ENCODE data around the gene TMCO4.

Gene TMCO4

DNA sequence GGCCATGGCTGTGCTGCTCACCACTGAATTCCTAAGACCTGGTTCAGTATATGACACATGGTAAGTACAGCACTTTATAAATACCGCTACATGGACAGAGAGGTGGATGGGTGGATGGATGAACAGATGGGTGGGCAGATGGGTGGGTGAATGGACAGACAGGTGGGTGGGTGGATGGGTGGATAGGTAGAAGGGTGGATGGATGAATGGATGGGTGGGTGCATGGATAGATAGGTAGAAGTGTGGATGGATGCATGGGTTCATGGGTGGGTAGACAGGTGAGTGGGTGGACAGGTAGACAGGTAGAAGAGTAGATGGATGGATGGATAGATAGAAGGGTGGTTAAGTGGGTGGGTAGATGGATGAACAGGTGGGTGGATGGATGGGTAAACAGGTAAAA lies 54.8 kb downstream of the TMCO4 start:
- no peak for FAIRE-seq

DNA sequence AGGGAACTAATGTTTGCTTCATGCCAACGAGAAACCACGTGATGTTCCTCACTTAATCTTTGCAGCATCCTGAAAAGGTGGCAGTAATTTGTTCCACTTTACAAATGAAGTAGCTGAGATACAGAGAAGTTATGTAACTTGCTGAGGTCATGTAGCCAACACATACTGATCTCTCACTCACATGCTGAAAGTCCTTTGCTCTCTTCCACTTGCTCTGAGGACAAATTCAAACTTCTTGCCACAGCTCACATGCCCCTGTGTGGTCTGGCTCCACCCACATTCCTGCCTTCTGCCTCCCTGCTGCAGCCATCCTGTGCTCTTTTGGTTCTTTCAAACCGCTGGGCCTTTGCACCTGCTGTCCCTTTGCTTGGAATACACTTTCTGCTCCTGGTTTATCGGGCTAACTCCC lies 55.4 kb downstream of the TMCO4 start:
- FAIRE-seq: no peak

DNA sequence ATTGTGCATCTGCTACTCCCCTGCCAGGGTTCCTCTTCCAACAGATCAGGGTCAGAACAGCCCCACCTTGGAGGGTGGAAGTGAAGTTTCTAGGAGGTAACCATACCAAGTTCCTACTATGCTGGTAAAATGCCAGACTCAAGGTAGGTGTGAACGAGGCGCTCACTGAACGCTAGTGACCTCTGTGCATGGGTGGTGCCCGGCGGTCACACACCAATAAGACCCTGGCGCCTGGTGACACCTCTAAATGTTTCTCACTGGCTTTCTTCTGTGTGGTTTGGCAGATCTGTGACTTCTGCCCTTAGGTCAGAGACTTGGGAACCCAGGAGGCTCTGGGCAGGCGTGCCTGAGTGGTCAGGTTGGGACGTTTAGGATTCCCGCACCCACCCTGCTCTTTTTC lies 55.9 kb downstream of the TMCO4 start:
- FAIRE-seq: no peak

DNA sequence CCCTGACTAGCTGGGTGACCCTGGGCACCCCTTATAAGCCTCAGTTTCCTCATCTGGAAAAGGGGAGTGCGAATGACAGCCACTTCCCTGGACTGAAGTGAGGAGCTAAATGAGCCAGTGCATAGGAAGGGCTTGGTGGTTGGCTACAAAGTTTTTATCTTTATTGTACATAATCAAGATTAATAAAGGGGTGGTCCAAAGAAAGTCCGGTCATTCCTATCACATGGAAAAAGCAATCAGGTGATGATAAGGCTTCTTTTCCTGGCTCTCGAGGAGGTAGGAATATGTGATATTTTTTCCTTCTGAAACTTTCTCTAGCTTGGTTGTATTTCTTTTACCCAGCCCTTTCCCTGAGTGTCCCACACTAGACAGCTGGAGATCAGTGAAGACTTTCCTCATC lies 56.5 kb downstream of the TMCO4 start:
- FAIRE-seq: no peak

DNA sequence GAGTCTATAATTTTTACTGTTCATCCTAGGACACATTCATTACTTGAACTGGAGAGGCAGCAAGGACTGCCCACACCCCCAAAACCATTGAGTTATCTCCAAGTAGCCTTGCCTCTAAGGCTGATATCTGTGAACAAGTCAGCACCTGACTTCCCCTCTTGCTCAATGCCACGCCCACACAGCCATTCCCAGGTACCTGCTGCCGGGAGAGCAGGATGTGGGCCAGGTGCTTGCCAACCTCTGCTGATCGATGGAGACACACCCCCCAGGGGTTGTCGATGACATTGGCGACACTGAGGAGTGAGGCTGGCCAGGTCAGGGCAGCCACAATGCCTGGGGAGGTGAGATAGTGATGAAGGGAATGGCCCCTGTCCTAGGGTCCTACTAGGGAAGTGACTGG lies 60.1 kb downstream of the TMCO4 start:
- FAIRE-seq: no peak

DNA sequence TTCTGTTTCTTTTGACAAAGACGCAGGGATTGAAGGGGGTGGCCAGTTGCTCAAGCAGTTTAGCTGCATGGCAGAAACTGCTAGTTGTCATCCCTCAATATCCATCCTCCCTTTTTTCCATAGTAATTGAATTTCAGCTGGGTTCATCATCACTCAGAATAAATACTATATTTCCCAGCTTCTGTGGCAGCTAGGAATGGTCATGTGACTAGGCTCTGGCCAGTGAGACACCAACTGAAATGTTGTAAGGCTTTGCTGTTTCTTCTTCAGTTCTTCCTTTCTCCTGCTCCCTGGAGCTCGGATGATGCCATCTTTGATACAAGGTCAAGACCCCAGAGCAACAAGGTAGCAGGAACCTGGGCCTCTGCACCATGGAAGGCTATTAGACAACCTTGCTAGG lies 61.0 kb downstream of the TMCO4 start:
- no peak for FAIRE-seq

DNA sequence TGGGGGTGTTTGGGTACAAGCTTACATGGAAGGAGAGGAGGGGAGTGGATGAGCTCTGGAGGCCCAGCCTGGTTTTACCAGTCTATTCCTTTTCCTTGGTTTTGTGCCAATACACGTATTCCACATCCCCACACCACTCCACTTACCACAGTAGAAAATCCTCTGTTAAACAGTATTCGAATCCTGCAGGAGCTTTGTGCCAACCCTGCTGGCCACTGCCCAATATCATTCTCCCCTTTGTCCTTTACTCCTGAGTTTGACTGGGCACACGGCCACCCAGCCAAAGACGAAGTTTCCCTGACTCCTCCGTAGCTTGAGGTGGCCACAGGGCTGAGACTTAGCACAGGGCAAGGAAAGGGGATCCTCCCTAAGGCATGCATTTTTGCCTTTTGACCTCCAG lies 61.6 kb downstream of the TMCO4 start:
- FAIRE-seq: no peak

DNA sequence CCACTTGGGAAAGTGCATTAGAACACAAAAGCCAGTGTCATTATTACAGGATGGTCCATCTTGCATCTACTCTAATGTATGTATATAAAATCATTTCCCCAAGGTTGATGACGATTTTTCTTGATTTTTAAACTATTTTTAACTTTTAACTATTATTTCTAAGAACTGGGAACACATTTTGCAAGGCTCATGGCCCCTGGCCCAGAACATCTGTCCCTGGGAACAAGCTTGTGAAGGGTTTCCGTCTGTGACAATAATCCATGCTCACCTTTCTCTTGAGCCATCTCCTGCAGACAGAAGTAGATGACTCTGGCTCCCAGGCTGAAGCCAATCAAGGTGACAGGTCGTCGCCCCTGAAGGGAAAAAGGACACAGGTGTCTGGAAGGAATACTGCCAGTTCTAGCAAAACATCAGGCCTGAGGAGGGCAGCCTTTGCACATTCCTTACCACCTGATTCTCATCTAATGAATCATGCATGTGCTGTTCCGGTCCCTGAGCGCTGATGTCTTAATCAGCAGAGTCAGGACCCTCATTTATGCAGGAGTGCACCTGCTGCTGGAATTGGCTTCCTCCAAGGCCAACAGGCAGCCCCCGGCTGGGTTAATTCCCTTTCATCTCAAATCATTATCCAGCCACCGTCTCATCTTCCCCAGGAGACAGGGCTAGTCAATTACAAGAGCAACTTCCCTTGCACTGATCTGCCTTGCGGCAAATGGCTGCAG lies 62.5 kb downstream of the TMCO4 start:
- FAIRE-seq: no peak

DNA sequence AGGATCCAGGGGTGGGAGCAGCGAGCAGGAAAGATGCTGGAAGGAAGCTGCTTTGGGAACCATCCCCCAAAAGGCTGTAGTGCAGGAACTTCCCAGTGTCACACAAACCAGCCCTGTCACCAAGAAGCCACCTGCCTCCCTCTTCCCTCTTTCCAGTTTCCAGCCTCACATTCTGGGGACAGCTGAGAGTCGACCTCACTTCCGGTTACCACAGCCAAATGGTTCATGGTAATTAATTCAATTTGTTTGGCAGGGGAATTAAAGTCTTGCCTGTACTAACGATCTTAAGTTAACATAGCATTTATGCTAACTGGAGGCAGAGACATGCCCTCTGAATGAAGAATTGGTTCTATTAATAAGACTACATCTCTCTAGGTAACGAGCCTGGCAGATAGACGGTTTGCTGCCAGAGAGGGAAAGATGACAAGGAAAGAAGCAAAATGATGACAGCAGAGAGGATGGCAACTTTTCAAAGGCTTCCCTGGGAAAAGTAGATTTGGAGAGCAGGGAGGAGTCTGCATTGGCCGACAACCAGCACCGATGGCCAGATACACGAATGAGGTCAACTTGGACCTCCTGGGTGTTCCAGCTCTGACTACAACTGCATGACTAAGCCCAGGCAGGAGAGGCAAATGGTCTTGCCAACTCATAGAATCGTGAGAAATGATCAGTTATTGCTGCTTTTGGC lies 64.1 kb downstream of the TMCO4 start:
- no peak for FAIRE-seq

DNA sequence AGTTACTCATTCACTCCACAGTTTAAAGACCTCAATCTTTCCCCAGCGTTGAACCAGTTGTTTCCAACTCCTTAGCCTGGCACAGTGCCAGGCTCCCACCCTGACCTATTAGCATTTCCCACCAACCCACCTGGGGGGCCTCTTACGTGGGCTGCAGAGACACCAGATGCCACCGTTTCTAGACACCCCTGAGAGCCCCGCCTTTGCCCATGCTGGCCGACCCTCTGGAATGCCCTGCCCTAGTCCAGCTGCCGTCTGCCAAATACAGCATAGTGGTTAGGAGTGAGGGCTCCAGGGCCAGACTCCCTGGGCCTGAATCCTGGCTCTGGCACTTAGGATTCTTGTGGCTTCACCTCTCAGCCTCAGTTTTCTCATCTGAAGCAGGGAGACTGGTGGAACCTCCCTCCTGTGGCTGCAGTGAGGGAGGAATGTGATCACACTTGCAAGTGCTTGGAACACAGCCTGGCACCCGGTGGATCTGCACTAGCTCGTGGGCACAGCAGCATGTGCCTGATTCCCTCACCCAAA lies 65.2 kb downstream of the TMCO4 start:
- no peak for FAIRE-seq

DNA sequence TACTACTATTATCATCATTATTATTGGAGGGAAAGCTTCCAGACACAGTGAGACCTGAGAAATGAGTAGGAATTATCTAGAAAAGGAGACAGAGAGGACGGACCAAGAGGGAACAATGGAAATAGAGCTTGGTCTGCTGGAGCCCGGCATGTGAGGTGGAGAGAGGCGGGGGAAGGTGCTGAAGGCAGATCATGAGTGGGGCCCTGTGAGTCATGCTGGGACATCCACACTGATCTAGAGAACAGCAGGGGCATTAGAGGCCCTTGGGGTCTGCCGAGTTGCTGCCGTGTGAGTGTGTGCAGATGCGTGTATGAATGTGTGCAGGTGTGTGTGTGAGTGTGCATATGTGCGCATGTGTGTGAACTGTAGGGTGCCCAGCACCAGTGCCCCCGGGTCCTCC lies 65.7 kb downstream of the TMCO4 start:
- no peak for FAIRE-seq

DNA sequence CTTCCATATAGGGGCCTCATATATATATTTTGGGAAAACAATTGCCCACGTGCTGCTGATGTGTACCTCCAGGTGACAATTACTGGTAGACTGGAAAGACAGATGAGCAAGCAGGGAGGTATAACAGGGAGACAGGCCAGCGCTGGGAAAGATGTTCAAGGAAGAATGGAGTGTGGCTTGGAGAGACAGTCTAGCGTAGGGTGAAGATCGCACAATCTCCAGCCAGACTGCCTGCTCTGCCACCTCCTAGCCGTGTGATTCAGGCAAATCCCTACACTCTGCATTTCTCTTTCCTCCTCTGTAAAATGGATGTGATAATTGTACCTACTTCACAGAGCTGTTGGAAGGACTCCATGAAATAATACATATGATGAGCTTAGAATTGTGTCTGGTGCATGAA lies 66.1 kb downstream of the TMCO4 start:
- no peak for FAIRE-seq

DNA sequence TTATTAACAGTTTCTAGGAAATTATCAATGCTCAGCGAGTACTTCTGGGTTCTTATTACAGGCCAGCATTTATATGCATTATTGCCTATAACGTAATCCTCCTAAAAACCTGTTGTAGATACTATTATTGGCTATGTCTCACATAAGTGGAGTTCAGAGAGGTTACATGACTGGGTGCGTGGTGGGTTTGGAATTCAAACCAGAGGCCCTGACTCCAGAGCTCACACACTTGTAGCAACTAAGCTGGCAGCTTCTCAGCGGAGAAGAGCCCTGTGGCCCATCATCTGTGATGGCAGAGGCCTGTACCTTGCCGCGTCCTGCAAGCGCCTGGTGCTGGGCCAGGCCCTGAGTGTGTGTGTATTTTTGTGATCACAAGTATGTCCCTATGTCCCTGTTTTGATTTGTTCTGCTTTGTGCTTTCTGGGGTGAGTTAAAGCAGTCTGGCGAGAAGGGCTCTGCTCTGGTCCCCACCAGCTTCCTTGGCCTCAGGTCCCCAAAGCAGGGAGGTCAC lies 68.3 kb downstream of the TMCO4 start:
- no peak for FAIRE-seq

DNA sequence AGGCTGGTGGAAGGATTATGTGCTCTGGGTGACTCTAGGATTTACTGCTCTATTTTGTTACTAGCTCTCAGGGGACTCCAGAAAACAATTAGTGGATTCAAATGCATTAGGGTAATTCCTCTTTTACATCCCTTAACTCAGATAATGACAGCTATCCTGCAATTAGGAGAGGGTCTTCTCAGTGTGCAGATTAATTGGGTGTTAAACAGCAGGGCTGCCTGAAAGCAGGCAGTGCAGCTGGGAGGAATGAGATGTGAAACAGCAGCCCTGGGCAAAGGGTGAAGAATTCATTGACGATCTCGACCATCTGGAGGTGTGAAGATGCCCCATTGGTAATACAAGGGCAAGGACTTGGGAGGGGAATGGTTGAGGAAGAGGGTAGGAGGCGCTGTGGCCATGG lies 68.9 kb downstream of the TMCO4 start:
- no peak for FAIRE-seq

DNA sequence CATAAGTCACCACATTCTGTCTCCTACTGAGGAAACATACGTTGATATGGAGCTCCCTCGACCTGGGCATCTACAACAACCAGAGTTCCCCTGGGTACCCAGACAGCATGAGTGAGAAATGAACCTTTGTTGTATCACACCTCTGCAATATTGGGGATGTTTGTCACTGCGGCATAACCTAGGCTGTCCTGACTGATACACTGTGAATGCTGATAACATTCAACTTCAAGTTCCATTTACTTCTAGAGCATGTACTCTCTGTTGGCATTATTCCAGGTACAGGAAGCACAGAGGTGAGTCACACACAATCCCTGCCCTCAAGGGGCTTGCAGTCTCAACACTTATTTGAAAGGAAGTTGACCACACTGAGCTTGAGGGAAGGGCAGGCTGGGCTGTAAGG lies 69.5 kb downstream of the TMCO4 start:
- FAIRE-seq: no peak

DNA sequence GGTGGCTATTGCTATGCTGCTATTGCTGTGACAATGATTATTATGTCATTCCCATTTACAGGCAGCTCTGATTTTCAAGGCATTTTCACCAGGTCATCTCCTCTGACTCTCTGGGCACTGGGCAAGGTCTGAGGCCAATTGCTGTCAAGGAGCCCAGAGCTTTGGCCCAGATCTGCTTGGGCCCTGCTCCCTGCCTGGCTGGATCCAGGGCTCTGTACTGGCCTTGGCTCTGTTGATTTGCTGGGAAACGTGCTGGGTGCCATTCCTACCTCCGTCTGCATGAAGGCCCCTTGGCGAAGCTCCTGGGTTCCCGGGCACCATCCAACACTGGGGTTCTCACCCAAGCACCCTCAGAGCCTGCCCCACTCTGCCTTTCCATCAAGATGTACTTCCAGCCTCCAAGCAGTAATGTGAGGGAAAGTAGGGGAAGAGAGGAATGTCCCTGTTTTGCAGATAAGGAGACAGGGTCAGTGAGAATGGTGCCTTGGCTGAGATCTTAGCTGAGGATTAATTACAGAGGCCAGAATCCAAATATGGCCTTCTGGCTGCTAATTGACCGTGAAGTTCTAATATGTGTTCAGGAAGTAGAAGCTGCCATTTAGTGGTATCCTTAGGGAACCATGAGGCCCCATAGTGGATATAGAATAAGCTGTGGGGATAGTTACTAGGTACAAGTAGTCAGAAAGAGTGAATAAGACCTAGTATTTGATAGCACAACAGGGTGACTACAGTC lies 71.1 kb downstream of the TMCO4 start:
- FAIRE-seq: no peak

DNA sequence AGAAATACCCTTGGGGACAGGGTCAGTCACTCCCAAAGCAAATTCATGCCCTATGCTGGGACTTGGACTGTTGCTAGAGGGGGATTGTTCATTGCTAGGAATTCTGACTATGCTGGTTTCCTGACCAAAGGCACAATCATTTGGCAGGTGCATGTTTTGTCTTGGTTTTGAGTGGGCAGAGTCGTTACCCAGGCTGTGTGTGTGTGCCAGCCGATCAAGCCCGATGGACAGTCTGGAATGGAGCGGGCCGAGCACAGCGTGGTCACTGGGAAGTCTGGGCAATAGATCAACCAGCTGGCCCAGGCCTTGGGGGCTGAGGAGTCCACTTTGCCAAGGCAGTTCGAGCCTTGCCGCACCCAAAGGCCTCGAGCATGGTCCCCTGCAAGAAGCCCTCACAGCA lies 74.1 kb downstream of the TMCO4 start:
- FAIRE-seq: no peak

DNA sequence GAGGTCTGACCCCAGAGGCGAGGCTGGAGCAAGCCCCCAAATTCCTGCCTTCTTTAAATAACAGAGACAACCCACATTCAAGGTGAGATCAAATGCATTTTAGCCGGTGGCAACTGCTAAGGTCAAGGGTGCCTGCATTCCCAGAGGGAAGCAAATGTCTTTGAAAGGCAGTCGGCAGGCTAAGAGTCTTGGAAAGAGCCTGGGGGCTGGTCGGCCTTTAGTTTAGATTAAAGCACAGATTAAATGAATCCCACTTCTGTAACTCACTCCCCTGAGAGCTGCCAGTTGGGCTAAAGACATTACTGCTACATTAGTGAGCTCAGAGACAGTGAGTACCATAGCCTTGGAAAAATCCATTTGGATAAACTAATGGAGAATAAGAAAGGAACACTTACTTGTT lies 75.8 kb downstream of the TMCO4 start:
- FAIRE-seq: no peak

DNA sequence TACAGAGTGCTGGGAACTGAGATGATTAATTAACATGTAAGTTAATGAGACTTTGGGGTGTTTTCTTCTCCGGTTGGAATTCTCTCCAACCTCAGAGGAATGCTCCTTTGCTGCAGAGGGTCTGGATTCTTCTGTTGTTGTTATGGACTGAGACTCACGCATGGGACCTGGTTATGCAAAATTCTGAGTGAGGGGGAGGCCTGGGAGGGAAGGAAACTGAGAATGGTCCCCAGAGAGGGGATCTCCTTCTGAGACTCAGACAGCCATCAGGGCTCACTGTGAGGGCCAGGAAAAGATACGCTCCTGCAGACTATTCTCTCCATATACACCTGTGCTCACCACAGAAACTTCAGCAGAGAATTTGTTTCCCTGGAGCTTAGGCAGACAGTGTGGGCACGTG lies 78.7 kb downstream of the TMCO4 start:
- no peak for FAIRE-seq

DNA sequence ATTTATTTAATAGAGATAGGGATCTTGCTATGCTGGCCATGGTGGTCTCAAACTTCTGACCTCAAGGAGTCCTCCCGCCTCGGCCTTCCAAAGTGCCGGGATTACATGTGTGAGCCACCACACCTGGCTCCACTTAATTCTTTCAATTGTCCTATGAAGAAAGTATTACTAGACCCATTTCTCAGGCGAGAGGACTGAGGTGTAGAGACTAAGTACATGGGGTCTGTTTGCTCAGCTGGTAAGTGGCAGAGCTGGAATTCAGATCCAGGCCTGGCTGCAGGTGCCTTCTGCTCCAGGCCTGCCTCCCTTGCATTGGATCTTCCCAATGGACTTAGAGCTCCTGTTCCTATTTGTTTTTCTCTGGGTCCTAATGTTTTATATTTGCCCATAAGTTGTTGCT lies 79.5 kb downstream of the TMCO4 start:
- no peak for FAIRE-seq

DNA sequence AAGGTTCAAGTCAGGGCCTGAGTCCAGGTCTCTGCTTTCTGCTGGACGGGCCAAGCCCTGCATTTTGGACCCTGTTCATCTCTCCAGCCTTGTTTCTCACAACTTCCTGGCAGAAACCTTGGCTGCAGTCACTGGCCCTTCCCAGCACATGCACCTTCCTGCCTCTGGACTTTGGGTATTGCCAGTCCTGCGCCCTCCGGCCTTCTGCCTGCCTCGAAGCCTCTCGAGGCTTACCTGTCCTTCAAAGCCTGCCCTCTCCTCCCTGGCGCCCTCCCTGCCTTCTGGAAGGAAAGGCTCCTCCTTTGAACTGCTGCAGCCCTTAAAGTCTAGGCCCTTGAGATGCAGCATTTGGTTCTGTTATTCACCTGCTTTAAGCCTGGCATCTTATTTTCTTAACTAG lies 82.2 kb downstream of the TMCO4 start:
- FAIRE-seq: no peak

DNA sequence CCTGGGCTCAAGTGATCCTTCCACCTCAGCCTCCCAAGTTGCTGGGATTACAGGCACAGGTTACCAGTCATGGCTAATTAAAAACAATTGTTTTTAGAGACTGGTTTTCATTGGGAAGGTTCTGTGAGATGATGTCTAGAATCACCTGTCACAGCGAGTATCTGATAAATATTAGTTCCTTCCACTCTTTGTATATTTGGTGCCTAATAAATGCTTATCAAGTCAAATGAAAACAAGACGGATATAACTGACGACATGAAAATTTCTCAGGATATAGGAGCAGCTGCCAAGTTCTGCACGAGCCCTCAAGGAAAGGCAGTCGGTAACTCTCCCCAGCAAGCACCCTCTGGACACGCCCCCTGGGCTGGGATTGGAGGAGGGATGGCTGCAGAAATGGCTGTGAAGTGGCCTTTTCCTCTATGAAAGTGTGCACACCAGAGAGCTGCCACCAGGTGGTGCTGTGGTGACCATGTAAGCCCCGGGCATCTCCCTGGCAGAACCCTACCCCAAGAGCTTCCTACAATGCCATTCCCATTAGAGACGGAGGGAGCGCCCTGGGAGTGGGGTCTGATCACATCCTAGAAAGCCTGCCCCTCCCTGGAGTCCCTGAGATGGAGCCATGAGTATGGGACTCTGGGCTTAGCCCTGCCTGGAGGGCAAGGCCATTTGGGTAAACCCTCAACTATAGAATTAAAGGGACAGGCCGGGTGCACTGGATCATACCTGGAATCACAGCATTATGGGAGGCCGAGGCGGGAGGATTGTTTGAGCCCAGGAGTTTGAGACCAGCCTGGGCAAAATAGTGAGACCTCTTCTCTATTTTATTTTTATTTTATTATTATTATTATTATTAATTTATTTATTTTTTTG lies 84.1 kb downstream of the TMCO4 start:
- no peak for FAIRE-seq

DNA sequence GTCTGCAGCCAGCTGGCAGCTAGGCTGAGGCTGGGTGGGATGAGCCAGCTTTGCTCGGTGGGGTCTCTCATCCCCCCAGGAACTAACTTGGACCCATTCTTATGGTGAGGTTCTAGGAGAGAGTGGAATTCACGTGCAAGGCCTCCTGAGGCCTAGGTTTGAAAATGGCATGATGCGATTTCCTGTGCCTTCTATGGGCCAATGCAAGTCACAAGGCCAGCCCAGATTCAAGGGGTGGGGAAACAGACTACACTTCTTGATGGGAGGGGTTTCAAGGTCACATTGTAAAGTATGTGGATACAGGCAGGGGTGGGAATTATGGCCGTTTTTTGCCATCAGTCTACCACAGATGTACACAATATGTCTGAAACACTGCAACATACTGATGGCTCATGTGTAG lies 86.8 kb downstream of the TMCO4 start:
- no peak for FAIRE-seq
